OCI-LY7 (cell line): ENCODE measurements around the gene LIPC. TPM values are rescaled to one million over a fixed set of nuclear protein-coding genes. Genes with fewer than 3 reads are reported as not detected.

Experiments used
- BruUV-seq: library from RNA; stranded (reverse); fragments of 400-500 nt; replicated peaks from 2 replicates; lab custom pipeline; 2021; lab: Mats Ljungman, UMichigan
- CTCF ChIA-PET: fragments of 300-600 bp; sonication (Branson Sonifier 250); formaldehyde crosslinking; loops from one replicate; lab custom pipeline; 2022; ENCODE audit warnings: antibody characterized with exemption; ENCODE audit not compliant: unreplicated experiment; lab: Charles Lee
- POLR2A ChIA-PET: fragments of 300-600 bp; sonication (Branson Sonifier 250); formaldehyde crosslinking; loops from one replicate; lab custom pipeline; 2022; ENCODE audit warnings: antibody characterized with exemption; lab: Charles Lee
- DNase-seq: peaks from one replicate; pipeline ENCODE4 v3.0.0-alpha.2; 2015; ENCODE audit warnings: low spot score
- H2AFZ ChIP-seq: fragments of 200-600 bp; sonication (generic), shearing (Covaris generic); 2 replicates; pipeline ENCODE4 v1.6.1; 2014; ENCODE audit warnings: mild to moderate bottlenecking, antibody characterized with exemption, low read length, moderate library complexity
- H3K27ac ChIP-seq: fragments of 200-600 bp; sonication (generic); 2 replicates; pipeline ENCODE4 v1.5.1; 2014; ENCODE audit warnings: mixed run types, low read depth, mild to moderate bottlenecking, moderate library complexity, low read length, inconsistent platforms; ENCODE audit not compliant: poor library complexity, severe bottlenecking
- H3K36me3 ChIP-seq: fragments of 200-600 bp; sonication (generic); 2 replicates; pipeline ENCODE4 v1.6.1; 2014; ENCODE audit warnings: mild to moderate bottlenecking, antibody characterized with exemption, low read length, moderate library complexity, mixed read lengths; ENCODE audit not compliant: insufficient read depth
- H3K4me1 ChIP-seq: fragments of 200-600 bp; sonication (generic); 2 replicates; pipeline ENCODE4 v1.5.1; 2014; ENCODE audit warnings: mild to moderate bottlenecking, low read length; ENCODE audit not compliant: insufficient read depth, poor library complexity, severe bottlenecking
- H3K4me2 ChIP-seq: fragments of 200-600 bp; sonication (generic); 2 replicates; pipeline ENCODE4 v1.6.1; 2014; ENCODE audit warnings: mild to moderate bottlenecking, low read length
- H3K4me3 ChIP-seq: fragments of 200-600 bp; sonication (generic); 2 replicates; pipeline ENCODE4 v1.5.1; 2014; ENCODE audit warnings: mild to moderate bottlenecking, low read depth, low read length; ENCODE audit not compliant: poor library complexity, severe bottlenecking
- H3K79me2 ChIP-seq: fragments of 200-600 bp; sonication (generic); 2 replicates; pipeline ENCODE4 v1.6.1; 2016; ENCODE audit warnings: low read depth, mild to moderate bottlenecking, low read length, moderate library complexity, mixed read lengths; ENCODE audit not compliant: insufficient read depth
- H3K9me2 ChIP-seq: fragments of 200-600 bp; sonication (generic); 2 replicates; pipeline ENCODE4 v1.6.1; 2016; ENCODE audit warnings: mild to moderate bottlenecking, low read length, mixed read lengths; ENCODE audit not compliant: insufficient read depth
- H3K9me3 ChIP-seq: fragments of 200-600 bp; sonication (generic); 2 replicates; pipeline ENCODE4 v1.6.1; 2014; ENCODE audit warnings: mild to moderate bottlenecking, mixed run types, low read length, mixed read lengths
- H4K20me1 ChIP-seq: fragments of 200-600 bp; sonication (generic); 2 replicates; pipeline ENCODE4 v1.6.1; 2014; ENCODE audit warnings: mild to moderate bottlenecking, antibody characterized with exemption, low read length, moderate library complexity, mixed read lengths; ENCODE audit not compliant: insufficient read depth
- CTCF ChIP-seq: fragments of 200-600 bp; sonication (generic); conservative IDR thresholded peaks from 2 replicates; pipeline ENCODE4 v1.5.1; 2014; ENCODE audit warnings: mild to moderate bottlenecking, antibody characterized with exemption, low read length, moderate library complexity, mixed read lengths
- EZH2phosphoT487 ChIP-seq: fragments of 200-600 bp; sonication (generic); IDR thresholded peaks from 2 replicates; pipeline ENCODE4 v1.6.1; 2018; ENCODE audit warnings: low read depth, borderline replicate concordance, mild to moderate bottlenecking, mixed run types, antibody characterized with exemption, low read length, moderate library complexity, mixed read lengths
- intact Hi-C: fragments of 100-400 bp; cut with micrococcal nuclease; formaldehyde crosslinking; loops from one replicate; pipeline ENCODE4 v1.10.0; 2022; ENCODE audit not compliant: unreplicated experiment
- total RNA-seq, 2 experiments: library from RNA; depleted of rRNA in 1 of 2; stranded (reverse); fragments of >200 nt in 1 of 2; shearing (Covaris generic) in 1 of 2; gene quantifications; 2 replicates each; pipeline ENCODE4 v1.2.3, GENCODE V29; 2014 to 2022

LIPC gene
- total RNA-seq, 2 experiments from 2014 or later, result 0.50 TPM; not detected in 1

- Histone ChIP-seq H3K36me3 (peaks cover 46% of the 10 kb centered on the region), H4K20me1 (no peaks in the 10 kb centered on the region), H2AFZ (no peak overlapping the region), H3K27ac (no peak overlapping the region), H3K4me2 (no peak overlapping the region), H3K9me3 (no peaks in the 10 kb centered on the region), H3K4me3 (no peak overlapping the region), H3K79me2 (no peaks in the 10 kb centered on the region), H3K4me1 (no peaks in the 10 kb centered on the region), H3K9me2 (no peaks in the 10 kb centered on the region)
- ChIA-PET POLR2A (no interaction called here), CTCF (no interaction called here)
- BruUV-seq, result no TSS peak
- intact Hi-C loops, result no loop called here
- no peak for DNase-seq
- TF ChIP-seq CTCF (no peak), EZH2phosphoT487 (no peak)
These were observed 163.1 kb downstream of the LIPC start for GRCh38 chr15:58594898-58595297.

GRCh38 chr15:58595516-58596263, 163.9 kb downstream of the LIPC start:
- Histone ChIP-seq H3K4me2 (no peak overlapping the region), H3K4me3 (no peak overlapping the region), H2AFZ (no peak overlapping the region), H3K9me3 (no peaks in the 10 kb centered on the region), H3K36me3 (peaks cover 46% of the 10 kb centered on the region), H4K20me1 (no peaks in the 10 kb centered on the region), H3K27ac (no peak overlapping the region), H3K4me1 (no peaks in the 10 kb centered on the region), H3K9me2 (no peaks in the 10 kb centered on the region), H3K79me2 (no peaks in the 10 kb centered on the region)
- TF ChIP-seq EZH2phosphoT487, result no peak
- TF ChIP-seq CTCF, result no peak
- BruUV-seq, result no TSS peak
- ChIA-PET POLR2A (interaction anchor here (0.7 to 1.0 kb wide), 2 partner anchors 15 to 76 kb away, joined by 3 read pairs; no protein-coding TSS in a partner anchor), CTCF (no interaction called here)
- intact Hi-C loops, result no loop called here
- DNase-seq, result no peak
